Loucy (cell line): ENCODE data around the gene ADAMTS4.

ENCODE experiments used
- CTCF ChIP-seq: fragments of 200-600 bp; sonication (generic); conservative IDR thresholded peaks from 2 replicates; pipeline ENCODE4 v1.5.1; 2014; ENCODE audit warnings: mild to moderate bottlenecking, antibody characterized with exemption, low read length
- EZH2phosphoT487 ChIP-seq: fragments of 200-600 bp; IDR thresholded peaks from 2 replicates; pipeline ENCODE4 v1.6.1; 2018; ENCODE audit warnings: antibody characterized with exemption, mild to moderate bottlenecking, moderate library complexity, borderline replicate concordance

GRCh38 chr1:161175771-161176453, 22.9 kb downstream of the ADAMTS4 start:
- TF ChIP-seq CTCF (no peak), EZH2phosphoT487 (no peak)
